HG03097 (cell line): Measurements from ENCODE around the gene VDR.

Experiments
- ATAC-seq: cut with Tn5 transposase; IDR thresholded peaks from one replicate; pipeline ENCODE4 v1.9.1; 2021; ENCODE audit not compliant: unreplicated experiment, low FRiP score

The VDR gene

DNA sequence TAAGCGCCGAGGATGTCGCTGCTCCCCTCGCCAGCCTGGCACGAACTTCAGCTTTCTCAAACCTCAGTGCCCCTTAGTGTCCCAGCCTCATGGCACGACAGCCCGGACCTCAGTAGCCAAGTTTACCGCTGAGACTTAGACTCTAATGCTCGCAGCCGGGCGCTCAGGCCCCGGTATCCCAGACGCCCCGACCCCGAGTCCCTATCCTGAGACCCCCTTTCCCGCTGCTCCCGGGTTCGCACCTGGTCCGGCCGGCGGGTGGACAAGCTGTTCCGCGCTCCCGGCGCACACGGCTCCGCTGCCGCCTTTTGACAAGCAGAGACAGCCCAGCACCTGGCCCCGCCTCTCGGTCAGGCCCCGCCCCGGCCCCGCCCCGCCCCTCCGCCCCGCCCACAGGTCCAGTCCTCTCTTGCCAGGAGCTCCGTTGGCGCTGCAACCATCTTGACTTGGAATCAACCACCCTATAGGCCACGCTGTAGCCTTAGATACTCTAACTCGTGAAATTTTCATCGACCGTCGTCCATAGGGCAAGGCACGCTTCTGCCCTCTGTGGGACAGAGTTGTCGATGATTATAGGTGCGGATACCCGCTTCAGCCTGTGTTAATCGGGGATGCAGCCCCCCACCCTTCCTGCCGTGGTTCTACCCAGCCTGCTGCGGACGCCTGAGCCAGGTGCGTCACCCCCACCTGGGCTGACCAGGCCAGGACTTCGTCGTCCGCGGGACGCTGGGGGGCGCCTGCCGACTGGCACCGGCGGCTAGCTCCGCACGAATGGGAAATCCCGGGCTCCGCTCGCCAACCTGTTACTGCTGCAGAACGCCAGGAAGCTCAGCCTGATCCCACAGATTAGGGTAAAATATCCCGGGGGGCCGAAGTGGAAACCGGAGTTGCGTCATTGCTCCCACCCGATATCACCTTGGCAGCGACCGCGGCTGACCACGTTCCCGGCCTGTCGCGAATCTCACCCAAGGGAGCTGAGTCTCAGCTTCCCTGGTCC is at the start of gene VDR:
Gene VDR, minus strand, starts transcription at position 282 of the 997 bp plus-strand sequence. CDS start 25,881 bp downstream, outside the sequence.
- no peak for ATAC-seq

DNA sequence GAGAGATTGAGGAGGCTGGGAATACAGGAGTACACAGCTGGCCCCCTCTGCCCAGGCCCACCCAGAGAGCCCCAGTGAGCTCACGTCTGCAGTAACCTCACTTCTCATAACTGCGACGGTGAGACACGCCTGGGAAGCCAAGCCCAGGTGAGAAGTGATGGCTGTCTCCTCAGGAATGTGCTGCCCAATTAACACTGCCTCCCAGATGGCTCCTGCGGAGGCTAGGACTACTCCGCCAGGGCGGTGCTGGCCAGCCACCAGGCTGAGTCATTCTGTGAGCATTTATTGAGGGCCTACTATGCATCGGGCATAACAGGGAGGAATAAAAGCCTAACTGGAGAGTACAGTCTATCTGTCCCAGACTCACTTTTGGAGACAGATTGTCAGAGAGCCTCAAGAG is 49.3 kb upstream of the VDR start:
- no peak for ATAC-seq

DNA sequence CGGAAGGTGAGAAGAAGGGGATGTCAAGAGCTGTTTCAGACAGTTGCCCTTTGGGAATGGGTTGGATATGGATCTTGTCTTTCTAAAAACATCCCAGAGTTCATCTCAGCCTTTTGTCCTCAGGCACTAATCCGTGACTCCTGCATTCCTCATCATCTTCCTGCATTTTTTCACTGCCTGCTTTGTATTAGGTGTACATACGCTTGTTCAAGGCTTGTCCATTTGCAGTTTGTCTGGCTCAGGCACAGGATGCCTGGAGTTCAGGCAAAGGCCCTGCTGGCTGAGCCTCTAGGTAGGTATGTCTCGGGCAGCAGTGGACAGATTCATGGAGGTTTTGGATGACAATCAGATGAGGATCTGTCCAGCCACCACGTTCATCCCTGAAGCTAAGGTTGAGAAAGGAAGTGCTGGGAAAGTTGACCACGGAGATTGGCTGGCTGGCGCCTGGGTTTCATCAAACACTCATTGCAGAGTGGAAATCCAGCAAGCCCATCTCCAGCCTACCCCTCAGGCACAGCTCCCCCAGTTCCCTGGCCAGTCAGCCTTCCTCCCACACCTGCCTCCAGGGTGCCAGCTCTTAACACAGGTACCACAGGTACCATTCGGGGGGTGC is 46.2 kb upstream of the VDR start:
- no peak for ATAC-seq

DNA sequence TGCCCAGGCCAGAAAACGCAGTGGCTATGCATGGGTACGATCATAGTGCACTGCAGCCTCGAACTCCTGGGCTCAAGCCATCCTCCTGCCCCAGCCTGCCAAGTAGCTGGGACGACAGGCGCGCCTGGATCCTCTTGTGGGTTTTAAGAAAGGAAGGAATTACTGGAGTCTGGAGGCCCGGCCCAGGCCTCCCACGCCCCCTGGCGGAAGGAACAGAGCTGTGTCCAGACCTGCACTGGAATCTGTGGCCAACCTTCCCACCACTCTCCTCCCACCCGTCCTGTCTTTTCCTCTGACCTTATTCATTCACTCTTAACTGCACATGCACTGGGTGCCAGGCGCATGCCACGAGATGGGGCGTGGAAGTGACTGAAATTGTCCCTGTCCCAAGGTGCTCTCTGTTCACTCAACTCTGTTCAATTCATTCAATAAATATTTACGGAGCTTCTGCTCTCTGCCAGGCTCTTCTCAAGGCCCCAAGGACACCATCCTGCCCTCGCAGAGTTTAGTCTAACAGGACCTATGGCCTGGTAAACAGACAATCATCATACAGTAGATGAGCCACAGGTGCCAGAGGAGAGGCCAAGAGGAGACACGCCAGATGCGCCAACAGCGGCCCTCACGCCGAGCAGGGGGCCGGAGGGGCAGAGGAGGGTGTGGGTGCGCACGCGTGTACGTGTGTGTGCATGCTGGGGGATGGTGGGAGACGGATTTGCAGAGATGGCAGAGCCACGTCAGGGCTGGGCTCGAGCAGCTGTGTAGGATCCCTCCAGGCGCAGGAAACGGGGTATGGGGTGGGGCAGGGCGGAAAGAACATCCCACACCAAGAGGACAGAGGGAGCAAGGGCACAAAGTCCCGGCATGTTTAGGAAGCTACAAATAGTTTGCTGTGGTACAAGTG is 44.9 kb upstream of the VDR start:
- no peak for ATAC-seq

DNA sequence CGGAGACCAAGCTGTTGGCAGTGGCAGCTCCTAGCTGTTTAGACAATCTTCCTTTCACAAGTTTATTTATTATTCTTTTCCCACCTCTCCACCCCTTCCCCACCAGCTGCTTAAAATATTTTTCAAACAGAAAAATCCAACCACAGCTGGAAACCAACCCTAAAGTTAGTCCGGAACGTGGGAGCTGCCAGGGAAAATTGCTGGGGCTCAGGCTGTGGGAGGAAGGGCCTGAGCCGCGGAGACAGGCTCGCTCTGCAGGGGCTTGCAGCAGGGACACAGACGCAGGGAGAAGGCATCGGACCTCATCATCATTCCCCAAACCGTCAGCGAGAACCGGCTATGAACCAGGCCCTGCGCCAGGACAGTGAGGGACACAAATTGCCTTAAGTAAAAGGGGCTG is 42.5 kb upstream of the VDR start:
- no peak for ATAC-seq

DNA sequence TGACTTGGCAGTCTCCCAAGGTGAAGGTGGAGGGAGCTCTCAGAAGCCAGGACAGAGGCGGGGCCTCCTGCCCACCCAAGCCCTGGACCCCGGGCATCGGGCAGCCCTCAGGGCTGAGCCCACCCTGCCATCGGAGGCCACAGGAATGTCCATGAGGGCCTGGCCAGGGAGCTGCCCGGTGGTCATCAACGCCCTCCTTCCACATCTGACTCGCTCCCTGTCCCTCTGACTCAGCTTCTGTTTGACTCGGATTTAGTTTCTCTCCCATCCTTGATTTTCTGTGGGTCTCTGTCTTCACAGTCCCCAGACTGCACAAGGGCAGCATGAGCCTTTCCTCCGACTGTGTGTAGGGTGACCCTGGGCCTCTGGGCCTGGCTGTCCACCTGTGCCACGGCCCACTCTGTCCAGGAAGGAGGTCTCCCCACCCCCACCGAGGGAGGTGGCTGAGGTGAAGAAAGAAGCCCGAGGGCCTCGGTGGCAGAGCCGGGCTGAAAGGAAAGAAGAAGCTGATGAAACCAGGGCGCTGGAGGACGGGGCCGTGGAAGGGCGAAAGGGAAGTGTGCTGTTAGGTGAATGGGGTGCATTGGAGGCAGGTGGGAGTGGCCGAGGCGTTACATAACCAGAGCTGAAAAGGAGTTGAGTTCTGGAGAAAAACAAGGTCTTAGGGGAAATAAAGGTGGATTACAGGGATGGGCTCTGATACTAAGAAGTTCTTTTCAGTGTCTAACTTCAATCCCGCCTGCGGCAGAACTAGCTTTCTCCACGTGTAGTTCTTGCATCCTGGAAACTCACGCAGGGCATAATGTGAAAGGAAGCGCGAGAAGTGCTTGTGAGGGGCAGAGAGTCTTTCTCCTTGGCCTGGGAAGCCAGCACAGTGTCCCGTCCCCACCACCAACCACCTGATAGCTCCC is 41.9 kb upstream of the VDR start:
- ATAC-seq = no peak

DNA sequence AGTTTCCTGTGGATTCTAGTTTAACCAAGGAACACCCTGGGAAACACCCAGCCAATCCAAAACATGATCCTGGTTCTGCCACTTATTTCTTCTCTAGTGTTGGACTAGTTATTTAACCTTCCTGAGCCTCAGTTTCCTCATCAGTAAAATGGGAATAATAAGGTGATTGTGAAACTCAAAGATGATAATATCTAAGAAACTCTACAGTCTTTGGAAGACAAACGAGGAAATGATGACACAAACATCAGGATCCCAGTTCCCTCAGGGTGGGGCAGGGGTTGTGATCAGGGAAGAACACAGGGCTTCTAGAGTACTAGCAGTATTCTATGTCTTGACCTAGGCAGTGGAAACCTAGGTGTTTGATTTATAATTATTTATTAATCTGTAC is 40.5 kb upstream of the VDR start:
- no peak for ATAC-seq

DNA sequence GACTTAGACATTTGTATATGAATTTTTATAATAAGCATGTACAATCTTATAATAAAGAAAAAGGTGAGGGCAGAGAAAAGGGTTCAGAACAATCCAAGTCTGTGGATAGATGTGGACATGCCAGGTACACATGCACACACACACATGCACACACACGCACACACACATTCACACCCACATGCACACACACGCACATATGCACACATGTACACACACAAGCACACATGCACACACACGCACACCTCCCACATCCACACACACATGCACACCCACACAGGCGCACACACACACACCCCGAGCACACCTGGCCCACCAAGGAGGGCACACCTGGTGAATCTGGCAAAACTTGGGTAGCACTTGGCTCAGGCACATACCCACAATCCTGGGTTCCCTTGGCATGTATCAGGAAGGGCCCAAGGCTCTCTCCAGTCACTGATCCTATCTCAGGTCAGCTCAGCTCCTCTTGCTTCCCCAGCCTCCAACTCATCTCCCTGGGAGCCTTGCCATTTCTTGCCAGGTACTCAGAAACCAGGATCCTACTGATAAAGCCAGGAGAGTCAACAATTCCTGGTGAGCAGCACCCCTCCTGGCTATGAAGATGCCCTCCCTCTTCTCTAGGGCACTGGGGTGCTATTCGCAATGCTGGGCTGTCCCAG is 40.0 kb upstream of the VDR start:
- ATAC-seq = no peak

DNA sequence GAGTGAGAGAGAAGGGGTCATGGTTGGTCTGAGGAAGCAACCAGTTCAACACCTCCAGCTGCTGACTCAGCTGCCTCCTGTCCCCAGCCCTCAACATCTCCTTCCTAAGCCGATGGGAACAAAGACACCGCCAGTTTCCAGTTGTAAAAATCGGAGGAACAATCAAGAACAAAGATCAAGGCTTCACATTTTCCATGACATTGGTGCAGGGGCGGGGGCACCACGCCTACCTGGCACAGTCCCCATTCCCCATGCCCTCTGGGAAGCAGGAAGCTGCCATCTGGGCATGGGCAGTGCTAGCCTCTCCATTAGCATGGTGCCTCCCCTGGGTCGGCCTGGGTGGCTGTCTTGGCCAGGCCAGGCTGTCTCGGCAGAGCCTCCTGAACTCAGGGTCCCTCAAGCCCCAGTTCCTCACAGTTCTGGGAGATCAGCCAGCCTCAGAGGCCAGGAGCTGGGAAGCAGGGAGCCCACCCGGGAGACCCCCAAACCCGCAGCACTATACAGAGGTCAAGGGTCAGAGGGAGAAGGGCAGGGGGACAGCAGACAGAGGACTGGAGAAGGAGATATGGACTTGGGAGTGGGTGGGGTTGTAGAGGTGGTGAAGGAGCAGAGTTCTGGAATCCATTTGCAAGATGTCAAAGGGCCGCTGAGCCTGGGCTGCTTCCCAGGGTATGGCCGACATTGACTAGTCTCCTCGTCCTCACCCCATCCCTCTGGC is 39.0 kb upstream of the VDR start:
- no peak for ATAC-seq

DNA sequence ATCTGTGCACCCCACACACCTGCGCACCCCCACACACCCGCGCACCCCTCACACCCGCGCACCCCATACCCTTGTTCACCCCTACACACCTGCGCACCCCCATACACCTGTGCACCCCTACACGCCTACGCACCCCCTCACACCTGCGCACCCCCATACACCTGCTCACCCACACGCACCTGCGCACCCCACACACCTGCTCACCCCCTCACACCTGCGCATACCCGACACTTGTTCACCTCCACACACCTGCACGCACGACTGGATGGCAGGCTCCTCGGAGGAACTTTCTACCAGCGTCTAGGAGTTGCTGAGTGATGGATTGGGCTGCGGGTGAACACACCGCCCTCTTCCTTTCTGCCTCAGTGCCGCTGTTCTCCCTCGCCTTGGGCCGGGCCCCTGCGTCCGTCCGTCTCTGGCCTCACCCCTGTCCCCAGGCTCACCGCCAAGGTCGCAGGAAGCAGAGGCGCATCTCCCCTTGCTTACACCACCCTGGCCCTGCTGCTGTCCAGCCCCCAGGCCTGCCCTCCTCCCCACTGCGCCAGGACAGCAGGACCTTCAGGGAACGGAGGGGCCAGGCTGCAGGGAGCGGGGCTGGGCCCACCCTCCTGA is 37.9 kb upstream of the VDR start:
- ATAC-seq = no peak

DNA sequence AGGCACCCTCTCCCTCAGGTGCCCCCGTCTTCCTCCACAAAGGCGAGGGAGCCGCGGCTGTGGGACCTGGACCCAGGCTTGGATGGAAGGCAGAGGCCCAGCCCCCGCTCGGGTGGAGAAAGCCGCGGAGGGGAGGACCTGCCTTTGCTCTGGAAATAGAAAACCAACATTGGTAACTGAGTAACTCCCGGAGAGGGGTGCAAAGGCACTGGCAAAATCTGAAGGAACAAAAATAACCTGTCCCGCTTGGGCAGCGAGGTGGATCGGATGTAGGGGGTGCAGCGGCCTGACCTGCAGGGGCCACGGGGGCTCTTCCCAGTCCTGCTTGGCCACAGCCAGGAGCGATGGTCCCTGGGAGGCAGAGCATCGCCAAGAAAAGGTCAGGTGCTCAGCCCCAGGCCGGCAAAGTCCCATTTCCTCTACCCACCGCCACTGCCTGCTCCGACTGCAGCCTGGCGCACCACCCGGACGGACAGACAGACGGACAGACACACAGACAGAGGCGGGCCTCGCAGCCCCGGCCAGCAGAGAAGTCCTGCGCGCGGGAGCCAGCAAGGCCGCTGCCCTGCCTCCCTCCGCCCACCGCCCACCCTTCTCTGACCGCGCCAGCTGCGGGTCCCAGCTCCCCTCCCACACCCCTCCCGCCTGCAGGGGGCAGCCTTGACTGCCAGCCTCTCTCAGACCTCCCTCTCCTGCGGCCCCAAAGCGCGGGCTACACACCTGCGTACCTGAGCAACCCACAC is 37.2 kb upstream of the VDR start:
- ATAC-seq = no peak

DNA sequence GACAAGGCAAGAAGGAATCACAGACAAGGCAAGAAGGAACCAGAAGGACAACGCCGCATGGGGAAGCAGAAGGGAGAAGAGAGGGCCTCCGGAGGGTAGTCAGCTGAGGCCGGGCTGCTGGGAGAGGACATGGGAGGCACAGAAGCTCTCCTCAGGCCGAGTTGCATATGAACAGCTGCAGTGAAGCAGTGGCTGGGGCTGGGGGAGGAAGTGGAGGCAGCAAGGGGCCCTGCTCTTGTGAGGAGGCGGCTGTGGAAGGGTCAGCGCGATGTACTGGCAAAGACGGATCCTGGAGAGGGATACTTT is 36.6 kb upstream of the VDR start:
- no peak for ATAC-seq

DNA sequence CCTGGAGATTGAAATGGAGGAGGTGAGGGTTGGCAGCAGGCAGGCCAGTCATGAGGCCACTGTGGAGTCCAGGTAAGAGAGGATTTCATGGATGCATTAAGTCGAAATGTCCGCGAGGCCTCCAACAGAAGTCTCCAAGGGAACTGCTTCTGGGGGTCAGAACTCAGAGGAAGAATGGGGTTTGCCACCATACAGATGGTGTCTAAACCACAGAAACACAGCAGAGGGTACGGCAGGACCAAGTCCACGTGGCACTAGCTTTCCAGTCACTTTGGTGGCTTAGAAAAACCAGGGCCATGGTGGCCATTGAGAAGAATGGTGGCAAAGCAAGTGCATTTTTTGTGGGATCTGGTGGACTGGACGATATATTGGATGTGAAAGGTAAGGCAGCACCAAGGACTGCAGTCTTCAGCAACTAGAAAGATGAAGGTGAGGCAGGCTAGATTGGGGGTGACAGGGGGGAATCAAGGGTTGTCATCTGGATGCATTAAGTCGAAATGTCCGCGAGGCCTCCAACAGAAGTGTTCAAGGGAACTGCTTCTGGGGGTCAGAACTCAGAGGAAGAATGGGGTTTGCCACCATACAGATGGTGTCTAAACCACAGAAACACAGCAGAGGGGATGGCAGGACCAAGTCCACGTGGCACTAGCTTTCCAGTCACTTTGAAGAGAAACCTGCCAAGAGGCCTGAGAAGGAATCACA is 36.1 kb upstream of the VDR start:
- no peak for ATAC-seq

DNA sequence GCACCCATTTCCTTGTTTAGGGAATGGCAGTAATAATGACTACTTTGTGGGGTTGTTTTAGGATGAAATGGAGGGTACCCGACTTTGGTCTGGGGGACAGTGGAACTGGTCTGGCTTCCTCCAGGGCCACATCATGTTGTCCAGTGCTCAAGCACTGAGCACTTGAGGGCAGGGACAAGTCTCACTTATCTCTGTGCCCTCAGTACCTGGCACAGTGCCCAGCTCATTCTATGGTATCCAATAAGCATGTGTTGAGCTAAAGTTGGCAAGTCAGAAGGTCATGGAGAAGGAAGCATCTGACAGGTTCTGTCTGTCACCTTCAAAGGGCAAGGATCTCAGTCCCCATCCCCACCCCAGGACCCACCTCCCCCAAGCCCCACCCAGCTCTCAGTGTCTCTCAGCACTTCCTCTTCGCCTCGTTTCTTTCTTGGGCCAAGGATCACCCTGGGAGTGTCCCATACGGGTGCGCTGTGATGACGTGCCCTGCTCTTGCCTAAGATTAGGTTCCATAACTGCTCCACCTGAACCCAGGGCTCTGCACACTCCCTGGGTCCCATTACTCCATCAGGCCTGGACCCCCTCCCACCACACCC is 34.3 kb upstream of the VDR start:
- no peak for ATAC-seq

DNA sequence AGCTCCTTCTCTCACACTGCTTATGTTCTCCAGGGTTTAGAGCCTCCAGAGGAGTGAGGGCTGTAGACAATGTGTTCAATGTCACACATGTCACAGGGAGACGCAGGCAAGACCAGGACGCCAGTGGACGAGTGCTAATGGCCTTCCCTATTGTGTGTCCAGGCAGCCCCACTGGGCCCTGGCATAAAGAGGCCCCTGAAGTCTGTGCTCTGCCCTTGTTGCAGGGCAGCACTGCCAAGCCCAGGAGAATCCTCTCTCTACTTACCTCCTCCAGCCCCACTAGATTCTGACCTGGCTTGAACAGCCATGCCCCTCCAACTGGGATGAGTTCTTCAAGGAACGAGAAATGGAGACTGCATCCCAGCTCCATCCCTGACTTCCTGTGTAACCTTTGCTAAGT is 33.8 kb upstream of the VDR start:
- no peak for ATAC-seq

DNA sequence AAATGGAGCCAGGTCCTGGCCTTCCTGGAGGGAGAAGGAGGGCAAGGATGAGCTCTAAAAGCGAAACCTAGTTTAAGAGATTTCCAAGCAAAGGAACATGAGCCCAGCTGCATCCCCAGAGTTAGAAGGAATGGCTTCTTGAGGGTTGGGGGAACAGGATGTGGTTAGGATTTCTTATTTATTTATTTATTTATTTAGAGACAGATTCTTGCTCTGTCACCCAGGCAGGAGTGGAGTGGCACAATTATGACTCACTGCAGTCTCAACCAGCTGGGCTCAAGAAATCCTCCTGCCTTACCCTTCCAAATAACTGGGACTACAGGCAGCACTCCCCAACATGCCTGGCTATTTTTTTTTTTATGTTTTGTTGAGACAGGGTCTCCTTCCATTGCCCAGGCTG is 33.3 kb upstream of the VDR start:
- no peak for ATAC-seq

DNA sequence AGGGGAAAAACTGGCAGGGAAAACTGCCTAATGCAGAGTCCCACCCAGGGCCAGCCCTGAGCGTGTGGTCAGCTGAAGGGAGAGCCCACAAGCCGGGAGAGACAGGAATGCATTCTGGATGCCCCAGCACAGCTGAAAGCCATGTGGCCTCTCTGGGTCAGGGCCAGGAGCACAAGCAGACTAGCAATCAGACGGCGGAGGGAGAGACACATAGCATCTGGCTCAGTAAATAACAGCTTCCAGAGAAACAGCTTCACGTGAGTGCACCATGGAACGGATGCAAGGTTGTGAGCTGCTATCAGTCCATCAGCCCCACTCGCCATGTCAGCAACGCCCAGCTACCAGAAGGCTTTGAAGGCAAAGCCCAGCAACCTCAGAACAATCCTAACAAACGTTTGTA is 30.4 kb upstream of the VDR start:
- no peak for ATAC-seq
